Hematopoietic multipotent progenitor cell (in vitro differentiated cells): Measurements from ENCODE around the gene TRIM15. TPM values are rescaled to one million over a fixed set of nuclear protein-coding genes. Genes with fewer than 3 reads are reported as not detected.
A peak's percentile ranks its signal among the peaks of the same experiment; 100 is the strongest.
"Not testable (repeated sequence)": the region's sequence is repeated elsewhere in the genome, so short reads cannot be mapped to it uniquely, and the experiment has no call there.

Experiments
- DNase-seq, 3 donors: peaks; one replicate each; pipeline ENCODE4 v3.0.0-alpha.2; 2011 to 2015; ENCODE audit warnings: low read depth in 2 of 3, low spot score in 2 of 3
- total RNA-seq: library from RNA; depleted of rRNA; stranded (reverse); fragments of >200 nt; gene quantifications from one replicate; pipeline ENCODE4 v1.2.3, GENCODE V29; 2012

The TRIM15 gene
- total RNA-seq = not detected

- no peak for DNase-seq
Observed at GRCh38 chr6:30163090-30163917, at the start of gene TRIM15. TSS of gene TRIM15 (plus strand) at chr6:30163546. CDS start at chr6:30163685, 139 bp downstream.

- no peak for DNase-seq
Observed at GRCh38 chr6:30113841-30114240, 49.5 kb upstream of the TRIM15 start.

- no peak for DNase-seq
Observed at GRCh38 chr6:30116724-30117123, 46.6 kb upstream of the TRIM15 start.

DNA sequence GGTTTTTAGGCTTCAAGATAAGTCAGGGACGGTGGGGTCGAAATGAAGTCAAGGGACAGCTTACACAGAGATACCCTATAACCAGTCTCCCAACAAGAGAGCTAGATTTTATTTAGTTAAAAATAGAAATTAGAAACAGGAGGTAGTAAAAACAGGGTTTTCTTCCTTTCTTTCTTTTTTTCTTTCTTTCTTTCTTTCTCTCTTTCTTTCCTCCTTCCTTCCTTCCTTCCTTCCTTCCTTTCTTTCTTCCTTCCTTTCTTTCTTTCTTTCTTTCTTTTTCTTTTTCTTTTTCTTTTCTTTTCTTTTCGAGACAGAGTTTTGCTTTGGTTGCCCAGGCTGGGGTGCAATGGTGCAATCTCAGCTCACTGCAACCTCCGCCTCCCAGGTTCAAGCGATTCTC is 44.7 kb upstream of the TRIM15 start:
- DNase-seq = not testable (repeated sequence)

DNA sequence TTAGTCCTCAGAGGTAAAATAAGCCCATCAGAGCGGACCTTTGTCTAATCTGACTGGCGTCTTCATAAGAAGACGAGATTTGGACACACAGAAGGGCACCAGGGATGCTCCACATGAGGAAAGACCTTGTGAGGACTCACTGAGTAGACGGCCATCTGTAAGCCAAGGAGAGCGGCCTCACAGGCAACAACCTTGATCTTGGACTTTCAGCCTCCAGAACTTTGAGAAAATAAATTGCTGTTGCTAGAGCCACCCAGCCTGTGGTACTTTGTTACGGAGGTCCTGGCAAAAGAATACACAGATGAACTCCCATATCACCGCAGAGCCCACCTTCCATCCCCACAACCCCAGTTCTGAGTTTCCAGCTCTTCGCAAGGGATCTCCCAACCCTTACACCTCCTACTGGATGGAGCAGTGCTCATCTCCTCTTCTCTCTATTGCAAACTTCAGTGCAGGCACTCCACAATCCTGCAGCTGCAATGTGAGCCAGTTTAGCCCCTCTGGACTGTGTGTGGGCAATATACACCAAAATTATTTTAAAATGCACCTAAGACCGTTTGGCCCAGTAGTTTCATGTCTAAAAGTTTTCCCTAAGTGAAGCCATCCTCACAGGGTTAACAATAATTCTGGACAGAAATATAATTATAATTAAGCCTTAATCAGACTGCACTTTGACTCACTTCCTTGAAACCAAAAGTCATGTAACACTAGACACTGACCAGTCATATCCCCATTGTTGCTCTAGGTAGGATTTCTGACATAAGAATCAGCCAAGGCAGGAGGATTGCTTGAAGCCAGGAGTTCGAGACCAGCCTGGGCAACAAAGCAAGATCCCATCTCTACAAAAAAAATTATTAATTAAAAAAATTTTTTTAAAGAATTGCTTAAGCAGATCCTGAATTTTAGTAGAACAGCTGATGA is 41.6 kb upstream of the TRIM15 start:
- DNase-seq = no peak

DNA sequence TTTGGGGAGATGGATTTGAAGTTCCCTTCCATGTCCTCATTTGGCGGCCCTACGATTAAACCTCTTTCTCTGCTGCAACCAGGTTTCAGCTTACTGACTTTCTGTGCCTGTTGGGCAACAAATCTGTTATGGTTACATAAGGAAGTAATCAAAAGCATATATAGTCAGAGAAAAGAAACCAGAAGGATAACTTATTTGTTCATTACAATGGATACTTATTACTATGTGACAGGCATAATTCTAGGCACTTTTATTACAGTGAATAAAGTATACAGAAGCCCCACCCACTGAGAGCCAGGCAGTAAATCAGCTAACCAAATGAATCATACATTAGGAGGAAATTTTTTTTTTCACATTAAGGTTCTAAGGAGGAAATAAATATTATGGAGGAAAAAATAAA is 40.8 kb upstream of the TRIM15 start:
- no peak for DNase-seq

GRCh38 chr6:30127238-30128093 is 35.9 kb upstream of the TRIM15 start:
- DNase-seq = no peak

GRCh38 chr6:30129265-30130178 is 33.8 kb upstream of the TRIM15 start:
- no peak for DNase-seq

DNA sequence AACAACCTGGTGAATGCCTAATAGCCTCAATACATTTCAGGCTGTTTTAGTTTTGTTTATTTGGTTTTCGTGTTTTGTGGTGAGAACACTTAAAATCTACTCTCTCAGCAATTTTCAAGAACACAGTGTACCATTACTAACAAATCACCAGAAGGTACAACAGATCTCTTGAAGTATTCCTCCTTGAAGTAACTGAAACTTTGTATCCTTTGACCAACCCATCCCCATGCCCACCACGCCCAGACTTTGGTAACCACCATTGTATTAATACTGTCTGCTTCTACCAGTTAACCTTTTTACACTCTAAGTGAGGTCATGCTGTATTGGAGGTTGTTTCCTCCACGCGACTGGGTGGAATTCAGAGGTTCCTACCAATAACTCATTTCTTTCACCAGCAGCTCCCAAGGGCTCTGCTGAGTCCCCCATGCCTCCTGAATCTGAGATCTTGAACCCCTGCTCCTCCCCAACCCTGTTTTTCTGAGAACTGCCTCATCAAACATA is 33.1 kb upstream of the TRIM15 start:
- DNase-seq = no peak

DNA sequence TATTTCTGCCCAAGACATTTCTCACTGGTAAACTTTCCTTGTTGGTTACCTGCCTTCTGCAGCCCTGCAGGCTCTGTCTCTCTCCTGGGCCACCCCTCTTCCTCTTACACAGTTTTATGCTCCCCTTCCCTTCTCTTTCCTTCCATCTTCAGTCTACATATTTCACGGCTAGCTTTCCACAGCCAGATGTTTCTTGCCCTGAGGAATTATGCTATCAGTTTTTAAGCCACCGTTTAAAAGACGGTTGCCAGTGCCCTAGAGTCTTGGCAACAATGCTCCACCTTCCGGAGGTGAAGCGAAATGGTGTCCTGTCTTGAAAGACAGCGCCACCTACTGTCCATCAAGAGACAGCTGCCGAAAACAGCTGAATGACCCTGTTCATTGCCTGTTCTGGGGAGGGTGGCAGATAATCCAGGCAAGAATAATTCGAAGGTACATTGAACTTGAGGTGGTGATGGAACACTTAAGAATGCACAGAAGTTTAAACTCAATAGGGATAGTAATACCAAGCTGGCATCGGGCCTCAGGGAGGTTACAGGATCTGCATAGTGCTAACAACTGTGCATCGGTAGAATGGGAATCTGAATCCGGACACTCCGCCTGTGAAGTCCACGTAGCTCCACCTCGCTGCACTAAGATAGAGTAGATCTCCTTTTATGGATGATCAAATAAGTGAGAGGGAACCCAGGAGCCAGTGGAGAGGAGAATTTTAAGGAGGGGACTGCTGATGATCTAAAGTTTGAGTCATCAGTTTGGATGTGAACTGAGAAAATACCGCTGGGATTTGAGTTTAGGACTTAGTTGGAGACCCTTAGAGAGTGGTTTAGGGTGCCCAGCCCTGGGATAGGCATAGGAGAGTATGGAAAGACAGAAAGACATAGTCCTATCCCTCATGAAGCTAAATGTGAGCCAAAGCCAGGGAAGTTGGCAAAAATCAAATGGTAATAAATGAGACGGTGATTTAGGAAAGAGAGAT is 32.2 kb upstream of the TRIM15 start:
- DNase-seq = peak; percentile 65 to 89 (median 81)

- no peak for DNase-seq
Observed at GRCh38 chr6:30131947-30132497, 31.3 kb upstream of the TRIM15 start.

DNA sequence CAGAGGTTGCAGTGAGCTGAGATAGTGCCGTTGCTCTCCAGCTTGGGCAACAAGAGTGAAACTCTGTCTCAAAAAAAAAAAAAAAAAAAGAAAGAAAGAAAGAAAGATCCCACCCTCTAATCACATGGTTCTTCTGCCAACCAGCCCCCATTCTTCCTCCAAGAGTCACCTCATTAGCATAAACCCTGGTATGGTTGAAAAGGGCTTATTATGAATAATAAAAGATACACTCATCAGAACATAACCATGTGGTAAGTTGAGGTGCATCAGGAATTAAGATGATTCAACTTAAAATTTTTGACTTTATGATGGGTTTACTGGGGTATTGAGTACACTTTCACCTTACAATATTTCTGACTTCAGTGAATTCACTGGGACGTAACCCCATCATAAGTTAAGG is 28.2 kb upstream of the TRIM15 start:
- no peak for DNase-seq

GRCh38 chr6:30135757-30136156 is 27.6 kb upstream of the TRIM15 start, which contains the start of gene TRIM40:
TSS of gene TRIM40 (plus strand) at chr6:30136140. CDS start at chr6:30137037, 897 bp downstream.
- DNase-seq = no peak

DNA sequence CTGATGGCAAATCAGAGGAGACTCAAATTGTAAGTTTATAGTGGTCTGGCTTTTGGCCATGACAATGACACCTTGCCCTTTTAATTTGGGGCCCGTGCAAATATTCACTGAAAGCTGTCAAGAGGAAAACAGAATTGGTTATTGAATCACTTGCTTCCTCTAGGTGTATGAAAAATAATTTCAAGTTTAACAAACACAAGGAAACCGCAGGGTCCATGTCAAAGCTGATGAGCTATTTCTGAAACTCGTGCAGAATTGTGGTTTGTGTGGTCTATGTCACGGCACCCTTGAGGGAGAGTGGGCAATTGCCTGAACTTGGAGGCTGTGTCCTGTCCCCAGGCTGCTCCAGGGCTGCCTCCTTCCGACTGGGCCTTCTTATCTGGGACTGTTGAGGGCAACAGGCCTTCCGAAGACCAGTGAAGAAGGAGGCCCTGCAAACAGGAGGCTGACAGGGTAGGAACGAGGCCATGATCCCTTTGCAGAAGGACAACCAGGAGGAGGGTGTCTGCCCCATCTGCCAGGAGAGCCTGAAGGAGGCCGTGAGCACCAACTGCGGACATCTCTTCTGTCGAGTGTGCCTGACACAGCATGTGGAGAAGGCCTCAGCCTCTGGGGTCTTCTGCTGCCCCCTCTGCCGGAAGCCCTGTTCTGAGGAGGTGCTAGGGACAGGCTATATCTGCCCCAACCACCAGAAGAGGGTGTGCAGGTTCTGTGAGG is 26.6 kb upstream of the TRIM15 start:
- DNase-seq = no peak

DNA sequence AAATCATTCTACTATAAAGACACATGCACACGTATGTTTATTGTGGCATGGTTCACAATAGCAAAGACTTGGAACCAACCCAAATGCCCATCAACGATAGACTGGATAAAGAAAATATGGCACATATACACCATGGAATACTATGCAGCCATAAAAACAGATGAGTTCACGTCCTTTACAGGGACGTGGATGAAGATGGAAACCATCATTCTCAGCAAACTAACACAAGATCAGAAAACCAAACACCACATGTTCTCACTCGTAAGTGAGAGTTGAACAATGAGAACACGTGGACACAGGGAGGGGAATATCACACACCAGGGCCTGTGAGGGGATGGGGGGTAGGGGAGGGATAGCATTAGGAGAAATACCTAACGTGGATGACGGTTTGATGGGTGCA is 23.1 kb upstream of the TRIM15 start:
- DNase-seq = not testable (repeated sequence)

DNA sequence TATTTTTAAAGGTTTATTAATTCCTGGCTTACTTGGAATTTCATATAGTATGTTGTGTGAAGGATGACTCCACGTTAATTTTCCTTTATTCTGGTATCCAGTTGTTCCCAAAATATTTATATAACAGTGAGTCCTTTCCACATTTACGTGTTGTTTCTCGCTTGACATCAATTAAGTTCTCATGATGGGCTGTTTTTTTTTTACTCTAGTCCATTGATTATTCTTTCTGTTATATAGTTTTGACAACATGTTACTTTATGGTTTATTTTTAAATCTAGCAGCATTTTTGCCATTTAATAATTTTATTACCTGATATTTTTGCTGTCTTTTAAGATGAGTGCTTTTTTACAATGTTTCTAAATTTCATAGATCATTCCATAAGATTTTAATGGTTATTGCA is 20.7 kb upstream of the TRIM15 start:
- DNase-seq = no peak

GRCh38 chr6:30143780-30144179 is 19.6 kb upstream of the TRIM15 start:
- no peak for DNase-seq
